Prostate gland (tissue), 2 donors: ENCODE data around the gene DPAGT1. TPM values are rescaled to one million over a fixed set of nuclear protein-coding genes. Genes with fewer than 3 reads are reported as not detected.

Experiments
- DNase-seq: peaks from one replicate; pipeline ENCODE4 v3.0.0-alpha.2; 2019; ENCODE audit warnings: low spot score
- H3K27ac ChIP-seq, 2 donors: fragments of 200-600 bp; sonication (generic); 2 replicates each; pipeline ENCODE4 v1.5.1; 2017 to 2019
- H3K27me3 ChIP-seq: fragments of 200-600 bp; sonication (generic); replicated peaks from 2 replicates; pipeline ENCODE4 v1.5.1; 2019; ENCODE audit not compliant: insufficient read depth
- H3K36me3 ChIP-seq, 2 donors: fragments of 200-600 bp; sonication (generic); 1 replicate in 1 of 2; 2 replicates in 1 of 2; pipeline versions ENCODE4 v1.5.1 to v1.8.1; 2017 to 2019
- H3K4me1 ChIP-seq: fragments of 200-600 bp; sonication (generic); replicated peaks from 2 replicates; pipeline ENCODE4 v1.5.1; 2019
- H3K4me3 ChIP-seq, 2 donors: fragments of 200-600 bp; sonication (generic); 2 replicates each; pipeline ENCODE4 v1.5.1; 2017 to 2019
- H3K9me3 ChIP-seq: fragments of 200-600 bp; sonication (generic); 2 replicates; pipeline ENCODE4 v1.5.1; 2017
- POLR2A ChIP-seq: fragments of 450-650 bp; IDR thresholded peaks from one replicate; pipeline ENCODE4 v1.6.1; 2016; ENCODE audit warnings: antibody characterized with exemption, mild to moderate bottlenecking
- POLR2AphosphoS5 ChIP-seq: sonication (generic); formaldehyde crosslinking; IDR thresholded peaks from one replicate; pipeline ENCODE4 v1.6.1; 2017; ENCODE audit warnings: antibody characterized with exemption
- WGBS: methylation state at CpG from one replicate; pipeline ENCODE4 v1.1.5; 2018; 5-methylcytosine and 5-hydroxymethylcytosine counted together
- intact Hi-C: fragments of 100-400 bp; cut with DNase I; formaldehyde crosslinking; loops from one replicate; pipeline ENCODE4 v1.14.2; 2022
- total RNA-seq, 2 donors: library from RNA; depleted of rRNA; stranded (reverse); fragments of >200 nt; gene quantifications; one replicate each; pipeline ENCODE4 v1.1.0, GENCODE V29; 2016
- TF ChIP-seq, protein P1 (sequence below), 4 experiments: fragments of 200-600 bp in 2 of 4; fragments of 450-650 bp in 2 of 4; sonication (generic) in 2 of 4; IDR thresholded peaks; 1 replicate in 3 of 4; 2 replicates in 1 of 4; pipeline ENCODE4 v1.5.1; 2016 to 2019; ENCODE audit warnings: antibody characterized with exemption in 4 of 4, mild to moderate bottlenecking in 2 of 4, moderate library complexity in 2 of 4

DPAGT1 gene
- total RNA-seq, 2 donors from 2014 or later = 39.6 to 49.6 TPM

DNA sequence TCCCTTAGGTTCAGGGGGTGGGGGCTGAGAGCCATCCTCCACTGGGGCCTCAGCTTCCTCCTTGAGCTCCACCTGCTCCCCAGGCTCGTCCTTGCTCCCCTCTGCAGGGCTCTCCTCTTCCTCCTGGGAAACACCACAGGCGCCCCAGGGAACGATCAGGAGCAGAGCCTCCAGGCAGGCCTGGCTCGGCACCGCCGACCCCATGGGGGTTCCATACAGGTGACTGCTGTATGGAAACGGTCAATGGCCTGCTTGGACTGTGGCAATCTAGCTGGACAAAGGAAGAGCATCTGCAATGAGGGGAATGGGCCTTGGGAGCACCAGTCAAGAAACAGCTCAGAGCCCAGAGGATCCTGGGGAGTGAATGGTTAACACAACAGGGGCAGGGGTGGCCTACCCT lies 52.6 kb downstream of the DPAGT1 start:
- no peaks in the 10 kb centered on the region for H3K27me3 ChIP-seq
- no peaks in the 10 kb centered on the region for H3K9me3 ChIP-seq
- 97% methylated on average over 7 of the region's 7 CpGs for WGBS
- H3K4me3 ChIP-seq = no peak overlapping the region
- no peak for TF ChIP-seq POLR2AphosphoS5
- TF ChIP-seq, protein P1, sequence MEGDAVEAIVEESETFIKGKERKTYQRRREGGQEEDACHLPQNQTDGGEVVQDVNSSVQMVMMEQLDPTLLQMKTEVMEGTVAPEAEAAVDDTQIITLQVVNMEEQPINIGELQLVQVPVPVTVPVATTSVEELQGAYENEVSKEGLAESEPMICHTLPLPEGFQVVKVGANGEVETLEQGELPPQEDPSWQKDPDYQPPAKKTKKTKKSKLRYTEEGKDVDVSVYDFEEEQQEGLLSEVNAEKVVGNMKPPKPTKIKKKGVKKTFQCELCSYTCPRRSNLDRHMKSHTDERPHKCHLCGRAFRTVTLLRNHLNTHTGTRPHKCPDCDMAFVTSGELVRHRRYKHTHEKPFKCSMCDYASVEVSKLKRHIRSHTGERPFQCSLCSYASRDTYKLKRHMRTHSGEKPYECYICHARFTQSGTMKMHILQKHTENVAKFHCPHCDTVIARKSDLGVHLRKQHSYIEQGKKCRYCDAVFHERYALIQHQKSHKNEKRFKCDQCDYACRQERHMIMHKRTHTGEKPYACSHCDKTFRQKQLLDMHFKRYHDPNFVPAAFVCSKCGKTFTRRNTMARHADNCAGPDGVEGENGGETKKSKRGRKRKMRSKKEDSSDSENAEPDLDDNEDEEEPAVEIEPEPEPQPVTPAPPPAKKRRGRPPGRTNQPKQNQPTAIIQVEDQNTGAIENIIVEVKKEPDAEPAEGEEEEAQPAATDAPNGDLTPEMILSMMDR (IDR thresholded peaks at IDR 0.05) = no peak
- TF ChIP-seq POLR2A = no peak
- no peak for DNase-seq
- H3K4me1 ChIP-seq = no peaks in the 10 kb centered on the region
- H3K27ac ChIP-seq = no peak overlapping the region
- peaks cover 16 to 26% of the 10 kb centered on the region in 2 donors for H3K36me3 ChIP-seq
- intact Hi-C loops = no loop called here

DNA sequence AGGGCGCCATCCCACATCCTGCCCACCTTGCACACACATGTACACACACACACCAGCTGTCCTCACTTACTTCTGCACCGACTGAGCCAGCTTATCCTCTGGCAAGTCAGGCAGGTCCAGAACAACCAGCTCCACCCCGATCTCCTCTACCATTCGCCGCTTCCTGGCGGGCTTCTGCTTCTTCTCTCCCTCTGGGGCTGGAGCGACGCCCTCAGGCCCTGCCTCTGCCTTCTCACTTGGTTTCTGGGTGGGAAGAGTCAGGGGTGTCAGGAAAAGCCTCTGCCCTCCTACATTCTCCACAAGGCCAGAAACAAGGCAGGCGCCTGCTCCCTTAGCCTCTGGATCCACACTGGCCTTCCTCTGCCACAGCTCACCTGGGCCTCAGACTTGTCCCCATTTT lies 53.0 kb downstream of the DPAGT1 start:
- WGBS = 74% methylated on average over 9 of the region's 9 CpGs
- Histone ChIP-seq H3K4me1 (no peaks in the 10 kb centered on the region), H3K27me3 (no peaks in the 10 kb centered on the region), H3K4me3 (no peak overlapping the region), H3K27ac (no peak overlapping the region), H3K36me3 (peaks cover 16 to 26% of the 10 kb centered on the region in 2 donors), H3K9me3 (no peaks in the 10 kb centered on the region)
- TF ChIP-seq POLR2AphosphoS5 = no peak
- TF ChIP-seq, protein P1 (IDR thresholded peaks at IDR 0.05) = no peak
- no peak for TF ChIP-seq POLR2A
- intact Hi-C loops = no loop called here
- no peak for DNase-seq

DNA sequence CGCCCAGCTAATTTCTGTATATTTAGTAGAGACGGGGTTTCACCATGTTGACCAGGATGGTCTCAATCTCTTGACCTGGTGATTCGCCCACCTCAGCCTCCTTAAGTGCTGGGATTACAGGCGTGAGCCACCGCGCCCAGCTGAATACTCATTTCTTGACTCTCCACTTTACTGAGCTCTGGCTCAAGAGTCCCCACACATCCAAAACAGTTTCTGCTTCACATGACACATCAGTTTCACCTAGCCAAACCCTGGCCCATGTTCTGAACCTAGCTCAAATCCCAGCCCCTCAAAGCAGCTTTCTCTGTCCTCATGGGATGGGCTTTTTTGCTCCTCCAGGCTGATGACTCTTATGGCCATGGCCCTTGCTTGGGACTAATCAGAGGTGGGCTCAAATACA lies 54.4 kb downstream of the DPAGT1 start:
- Histone ChIP-seq H3K36me3 (peaks cover 12 to 24% of the 10 kb centered on the region in 2 donors), H3K4me1 (no peaks in the 10 kb centered on the region), H3K27me3 (no peaks in the 10 kb centered on the region), H3K9me3 (no peaks in the 10 kb centered on the region), H3K27ac (no peak overlapping the region), H3K4me3 (no peak overlapping the region)
- no peak for TF ChIP-seq POLR2AphosphoS5
- TF ChIP-seq, protein P1 (IDR thresholded peaks at IDR 0.05) = no peak
- TF ChIP-seq POLR2A = no peak
- intact Hi-C loops = no loop called here
- DNase-seq = no peak
- 94% methylated on average over 6 of the region's 6 CpGs for WGBS

Other genes with a start within 250 kb of the DPAGT1 start
- under 1 TPM in 1 of 2 donors, not detected in 1; 0.17 TPM for gene CXCR5, start 218.0 kb downstream of the DPAGT1 start, total RNA-seq
- 10 to 100 TPM; 46.6 to 56.8 TPM for gene BCL9L, start 175.9 kb downstream of the DPAGT1 start, total RNA-seq
- not detected for gene UPK2, start 145.6 kb downstream of the DPAGT1 start, total RNA-seq
- gene FOXR1, start 130.1 kb downstream of the DPAGT1 start, total RNA-seq = 1 to 10 TPM in 1 of 2 donors, not detected in 1; 1.8 TPM
- 10 to 100 TPM; 19.4 to 44.5 TPM for gene CENATAC, start 103.7 kb downstream of the DPAGT1 start, total RNA-seq
- 1,000 to 10,000 TPM in 1 of 2 donors, 100 to 1,000 TPM in 1; 949 to 1,730 TPM for gene RPS25, start 83.5 kb downstream of the DPAGT1 start, total RNA-seq
- gene TRAPPC4, start 83.1 kb downstream of the DPAGT1 start, total RNA-seq = 10 to 100 TPM; 79.8 to 83.5 TPM
- 10 to 100 TPM; 36.2 to 58.7 TPM for gene SLC37A4, start 71.0 kb downstream of the DPAGT1 start, total RNA-seq
- gene HYOU1, start 44.6 kb downstream of the DPAGT1 start, total RNA-seq = 100 to 1,000 TPM; 115 to 149 TPM
- 10 to 100 TPM; 41.1 to 49.1 TPM for gene VPS11, start 34.0 kb downstream of the DPAGT1 start, total RNA-seq
- 10 to 100 TPM in 1 of 2 donors, 1 to 10 TPM in 1; 9.2 to 14.3 TPM for gene HMBS, start 17.0 kb downstream of the DPAGT1 start, total RNA-seq
- gene C2CD2L, start 5.5 kb upstream of the DPAGT1 start, total RNA-seq = 1 to 10 TPM; 5.1 to 9.0 TPM
- gene HINFP, start 19.7 kb upstream of the DPAGT1 start, total RNA-seq = 10 to 100 TPM; 22.1 to 41.7 TPM
- gene ABCG4, start 47.2 kb upstream of the DPAGT1 start, total RNA-seq = under 1 TPM in 1 of 2 donors, not detected in 1; 0.85 TPM
- 10 to 100 TPM; 18.8 to 26.1 TPM for gene NLRX1, start 66.9 kb upstream of the DPAGT1 start, total RNA-seq
- not detected for gene NHERF4, start 83.6 kb upstream of the DPAGT1 start, total RNA-seq
- 10 to 100 TPM in 1 of 2 donors, 1 to 10 TPM in 1; 9.8 to 38.8 TPM for gene CBL, start 104.5 kb upstream of the DPAGT1 start, total RNA-seq
- 100 to 1,000 TPM; 156 to 292 TPM for gene MCAM, start 215.3 kb upstream of the DPAGT1 start, total RNA-seq
- gene RNF26, start 232.7 kb upstream of the DPAGT1 start, total RNA-seq = 10 to 100 TPM; 17.6 to 34.2 TPM
- gene C1QTNF5, start 239.0 kb upstream of the DPAGT1 start, total RNA-seq = 10 to 100 TPM; 15.3 to 20.2 TPM
- not detected for gene MFRP, start 244.9 kb upstream of the DPAGT1 start, total RNA-seq